HG02970 (cell line): ENCODE results near the gene CPT1B.

Experiments used
- ATAC-seq: cut with Tn5 transposase; IDR thresholded peaks from one replicate; pipeline ENCODE4 v1.9.1; 2021; ENCODE audit warnings: mild to moderate bottlenecking, moderate library complexity, moderate number of reproducible peaks; ENCODE audit not compliant: unreplicated experiment, low FRiP score

CPT1B gene

GRCh38 chr22:50571264-50572175, 6.7 kb downstream of the CPT1B start:
- ATAC-seq = no peak

GRCh38 chr22:50570861-50571260, 7.4 kb downstream of the CPT1B start:
- no peak for ATAC-seq

GRCh38 chr22:50569896-50570535, 8.2 kb downstream of the CPT1B start:
- no peak for ATAC-seq

GRCh38 chr22:50569041-50569459, 9.2 kb downstream of the CPT1B start:
- no peak for ATAC-seq

GRCh38 chr22:50568626-50569025, 9.6 kb downstream of the CPT1B start:
- no peak for ATAC-seq

GRCh38 chr22:50567721-50568252, 10.4 kb downstream of the CPT1B start:
- ATAC-seq = no peak

GRCh38 chr22:50564289-50564688, 13.9 kb downstream of the CPT1B start:
- no peak for ATAC-seq

- ATAC-seq = no peak
Measured at GRCh38 chr22:50563413-50564160, 14.6 kb downstream of the CPT1B start.

- peak; percentile 88 for ATAC-seq
Measured at GRCh38 chr22:50562523-50563412, 15.5 kb downstream of the CPT1B start, which contains the start of gene SYCE3. Gene SYCE3, minus strand, starts transcription at chr22:50562919. Its CDS starts 6,514 bp downstream, at chr22:50556405.

GRCh38 chr22:50561401-50562358, 16.5 kb downstream of the CPT1B start:
- ATAC-seq = no peak

GRCh38 chr22:50560034-50560433, 18.2 kb downstream of the CPT1B start:
- no peak for ATAC-seq

GRCh38 chr22:50556703-50557102, 21.5 kb downstream of the CPT1B start:
- no peak for ATAC-seq

- no peak for ATAC-seq
Measured at GRCh38 chr22:50553310-50553709, 24.9 kb downstream of the CPT1B start.

GRCh38 chr22:50551160-50551752, 27.0 kb downstream of the CPT1B start:
- ATAC-seq = no peak

GRCh38 chr22:50550395-50550794, 27.8 kb downstream of the CPT1B start:
- ATAC-seq = no peak

GRCh38 chr22:50548921-50549790, 29.1 kb downstream of the CPT1B start:
- no peak for ATAC-seq
